GM10248 (cell line): ENCODE measurements around the gene NDOR1.

Source experiments
- CTCF ChIA-PET: fragments of 300-600 bp; sonication (Branson Sonifier 250); formaldehyde crosslinking; extraction: SDS; loops from one replicate; lab custom pipeline; 2021; ENCODE audit warnings: antibody characterized with exemption; lab: Yijun Ruan, JAX
- POLR2A ChIA-PET: fragments of 350-650 bp; sonication (Branson Sonifier 250); formaldehyde crosslinking; extraction: SDS; loops from one replicate; lab custom pipeline; 2020; ENCODE audit warnings: antibody characterized with exemption; lab: Yijun Ruan, JAX
- DNase-seq: peaks from one replicate; pipeline ENCODE4 v3.0.0; 2012; ENCODE audit errors: extremely low spot score
- CTCF ChIP-seq: IDR thresholded peaks from 2 replicates; pipeline ENCODE4 v1.5.1; 2012; ENCODE audit warnings: mild to moderate bottlenecking, low read depth; ENCODE audit errors: extremely low read depth, missing control alignments, control extremely low read depth

The NDOR1 gene

GRCh38 chr9:137250329-137251193, 45.1 kb downstream of the NDOR1 start:
- no peak for DNase-seq
- no peak for TF ChIP-seq CTCF
- ChIA-PET CTCF (interaction anchor here (3.8 kb wide), 1 partner anchor 14 kb away, joined by 17 read pairs; no protein-coding TSS in a partner anchor), POLR2A (interaction anchor here (0.5 to 7.2 kb wide), 3 partner anchors 8 to 550 kb away, joined by 4 to 124 read pairs (median 9); partner anchors contain the start of gene TUBB4B)

DNA sequence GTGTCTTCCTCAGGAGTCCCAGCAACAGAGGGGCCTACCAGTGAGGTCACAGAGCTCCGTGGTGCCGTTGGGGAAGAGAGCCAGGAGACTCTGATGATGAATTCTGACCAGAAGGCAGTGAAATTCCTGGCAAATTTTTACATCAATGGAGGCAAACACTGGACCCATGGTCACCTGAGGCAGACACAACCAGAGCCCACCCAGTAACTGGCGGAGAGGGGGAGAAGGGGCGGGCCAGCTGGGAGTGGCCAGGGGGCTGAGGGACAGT, 45.6 kb downstream of the NDOR1 start, which contains the start of gene STPG3:
Gene STPG3 (plus strand): TSS at position 93 of the 268 bp plus-strand sequence. CDS start 1 bp downstream, at position 94.
- POLR2A ChIA-PET = interaction anchor here (7.2 kb wide), 1 partner anchor 8 kb away, joined by 124 read pairs; the partner anchor contains the start of gene TUBB4B

GRCh38 chr9:137251490-137252268, 46.2 kb downstream of the NDOR1 start:
- DNase-seq = no peak
- ChIA-PET CTCF (no interaction called here), POLR2A (interaction anchor here (7.2 kb wide), 1 partner anchor 9 kb away, joined by 124 read pairs; the partner anchor contains the start of gene TUBB4B)
- TF ChIP-seq CTCF = no peak

More for the DNA sequence above, 45.6 kb downstream of the NDOR1 start, which contains the start of gene STPG3:
- TF ChIP-seq CTCF = no peak
- no peak for DNase-seq
- CTCF ChIA-PET = no interaction called here

GRCh38 chr9:137252555-137253506, 47.3 kb downstream of the NDOR1 start:
- no peak for DNase-seq
- no peak for TF ChIP-seq CTCF
- ChIA-PET POLR2A (interaction anchor here (1.3 to 7.2 kb wide), 2 partner anchors 10 to 16 kb away, joined by 3 to 124 read pairs; partner anchors contain the start of gene TUBB4B), CTCF (interaction anchor here (1.1 to 2.0 kb wide), 6 partner anchors 9 to 50 kb away, joined by 3 to 8 read pairs (median 4); partner anchors contain the start of gene RNF224)

DNA sequence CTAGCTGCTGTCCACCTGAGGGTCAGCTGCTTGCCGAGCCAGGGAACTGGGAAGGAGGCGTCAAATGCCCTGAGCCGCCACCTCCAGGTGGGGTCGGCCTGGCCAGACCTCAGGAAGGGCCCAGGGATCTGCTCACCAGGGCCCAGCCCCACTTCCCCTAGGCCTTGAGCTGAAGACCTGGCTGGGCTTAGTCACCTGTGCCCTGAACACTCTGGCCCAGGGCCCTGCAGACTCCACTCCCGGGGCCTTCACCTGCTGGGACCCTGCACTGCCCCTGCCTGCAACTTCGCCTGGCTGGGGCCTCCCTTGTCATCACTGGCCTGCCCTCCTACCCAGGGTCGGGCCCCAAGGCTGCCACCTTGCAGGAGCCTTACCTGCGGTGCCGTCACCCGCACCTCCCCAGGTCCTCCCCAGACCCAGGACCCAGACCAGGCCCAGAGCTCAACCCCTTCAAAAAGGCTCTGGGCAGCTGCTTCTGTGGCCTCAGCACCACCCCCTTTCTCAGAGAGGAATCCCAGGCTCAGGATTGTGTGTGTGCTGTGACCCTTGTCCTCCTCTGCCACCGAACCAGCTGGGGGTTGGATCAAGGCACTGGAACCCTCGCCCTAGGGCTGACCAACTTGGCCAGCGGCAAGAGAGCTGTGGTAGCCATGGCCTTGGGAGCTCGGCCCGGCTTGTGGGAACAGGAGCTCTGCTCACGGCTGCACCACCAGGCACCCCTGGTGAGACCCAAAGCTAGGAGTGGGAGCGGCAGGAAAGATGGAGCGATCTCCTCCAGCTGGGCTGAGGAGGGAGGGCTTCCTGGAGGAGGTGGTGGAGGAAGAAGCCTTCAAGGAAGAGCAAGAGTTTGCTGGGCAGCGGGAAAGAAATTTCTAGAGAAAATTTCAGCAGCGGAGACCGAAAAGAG, 48.5 kb downstream of the NDOR1 start:
- TF ChIP-seq CTCF = no peak
- DNase-seq = no peak
- CTCF ChIA-PET = interaction anchor here (0.8 to 2.0 kb wide), 11 partner anchors 9 to 169 kb away, joined by 3 to 10 read pairs (median 4); partner anchors contain the start of genes EXD3, NOXA1, RNF224 and TUBB4B
- POLR2A ChIA-PET = interaction anchor here (0.5 to 7.2 kb wide), 4 partner anchors 11 to 365 kb away, joined by 3 to 124 read pairs (median 3); partner anchors contain the start of gene TUBB4B
